Measurements from ENCODE around the gene TTC4.
A peak's percentile ranks its signal among the peaks of the same experiment; 100 is the strongest.
"Not testable (repeated sequence)": the region's sequence is repeated elsewhere in the genome, so short reads cannot be mapped to it uniquely, and the experiment has no call there.

TTC4 gene

GRCh38 chr1:54748094-54748835 lies 32.6 kb downstream of the TTC4 start:
- DNase-seq: no peak

GRCh38 chr1:54750596-54750995 lies 34.9 kb downstream of the TTC4 start:
- no peak for DNase-seq

- no peak for DNase-seq
Observed at GRCh38 chr1:54751426-54751825, 35.8 kb downstream of the TTC4 start.

- no peak for DNase-seq
Observed at GRCh38 chr1:54754045-54754444, 38.4 kb downstream of the TTC4 start.

- DNase-seq: no peak
Observed at GRCh38 chr1:54754486-54755285, 39.0 kb downstream of the TTC4 start.

- DNase-seq: no peak
Observed at GRCh38 chr1:54757833-54758232, 42.2 kb downstream of the TTC4 start.

GRCh38 chr1:54758678-54759348 lies 43.2 kb downstream of the TTC4 start:
- DNase-seq: no peak

- no peak for DNase-seq
Observed at GRCh38 chr1:54763816-54764132, 48.1 kb downstream of the TTC4 start.

GRCh38 chr1:54764133-54764921 lies 48.7 kb downstream of the TTC4 start, which contains the start of gene PARS2:
Gene PARS2 (minus strand): TSS chr1:54764523. CDS start chr1:54759161, 5,362 bp downstream.
- DNase-seq: peak; percentile 40 to 99 (median 94)

GRCh38 chr1:54764922-54765561 lies 49.4 kb downstream of the TTC4 start:
- DNase-seq: no peak

GRCh38 chr1:54766726-54767125 lies 51.1 kb downstream of the TTC4 start:
- no peak for DNase-seq

- no peak for DNase-seq
Observed at GRCh38 chr1:54767526-54767925, 51.9 kb downstream of the TTC4 start.

- peak in 18 of 58 donors; percentile 1 to 40 (median 13) for DNase-seq
Observed at GRCh38 chr1:54768093-54768492, 52.4 kb downstream of the TTC4 start.

GRCh38 chr1:54772951-54773350 lies 57.3 kb downstream of the TTC4 start:
- no peak for DNase-seq

GRCh38 chr1:54774820-54775498 lies 59.3 kb downstream of the TTC4 start:
- DNase-seq: no peak

- not testable (repeated sequence) for DNase-seq
Observed at GRCh38 chr1:54775828-54776721, 60.4 kb downstream of the TTC4 start.

- no peak for DNase-seq
Observed at GRCh38 chr1:54777011-54777410, 61.4 kb downstream of the TTC4 start.

- DNase-seq: no peak
Observed at GRCh38 chr1:54777431-54777830, 61.8 kb downstream of the TTC4 start.
